Gastroesophageal sphincter (tissue), 4 donors: ENCODE measurements around the gene MAP4K4. TPM values are rescaled to one million over a fixed set of nuclear protein-coding genes. Genes with fewer than 3 reads are reported as not detected.

Source experiments
- ATAC-seq: fragments of 150-250 bp; one replicate; pipeline ENCODE4 v1.9.1; 2016; ENCODE audit warnings: mild to moderate bottlenecking, moderate library complexity
- H3K27ac ChIP-seq, 4 donors: fragments of 200-600 bp; sonication (generic) in 3 of 4; 1 replicate in 3 of 4; 2 replicates in 1 of 4; pipeline ENCODE4 v1.5.1; 2016 to 2019
- H3K27me3 ChIP-seq: fragments of 200-600 bp; sonication (generic); one replicate; pipeline ENCODE4 v1.5.1; 2019
- H3K36me3 ChIP-seq, 2 donors: fragments of 200-600 bp; sonication (generic); one replicate each; pipeline ENCODE4 v1.5.1; 2019; ENCODE audit warnings: control low read depth in 1 of 2
- H3K4me1 ChIP-seq, 3 donors: fragments of 200-600 bp; sonication (generic); 1 replicate in 2 of 3; 2 replicates in 1 of 3; pipeline ENCODE4 v1.5.1; 2016 to 2019; ENCODE audit warnings: control low read depth in 2 of 3
- H3K4me3 ChIP-seq, 2 donors: fragments of 200-600 bp; sonication (generic); one replicate each; pipeline ENCODE4 v1.5.1; 2019; ENCODE audit warnings: mild to moderate bottlenecking in 1 of 2, moderate library complexity in 1 of 2
- H3K9me3 ChIP-seq, 3 donors: fragments of 200-600 bp; sonication (generic); one replicate each; pipeline ENCODE4 v1.5.1; 2017 to 2019; ENCODE audit warnings: control low read depth in 2 of 3
- EP300 ChIP-seq: sonication (generic); formaldehyde crosslinking; IDR thresholded peaks from one replicate; pipeline ENCODE4 v1.6.1; 2017; ENCODE audit warnings: antibody characterized with exemption, mild to moderate bottlenecking
- POLR2A ChIP-seq, 2 donors: fragments of 450-650 bp; IDR thresholded peaks; one replicate each; pipeline ENCODE4 v1.6.1; 2017; ENCODE audit warnings: antibody characterized with exemption in 2 of 2, mild to moderate bottlenecking in 2 of 2, moderate library complexity in 1 of 2
- POLR2AphosphoS5 ChIP-seq: sonication (generic); formaldehyde crosslinking; IDR thresholded peaks from one replicate; pipeline ENCODE4 v1.6.1; 2017; ENCODE audit warnings: antibody characterized with exemption
- WGBS, 2 donors: methylation state at CpG; one replicate each; pipeline ENCODE4 v1.1.5; 2018; ENCODE audit warnings: low coverage in 1 of 2; 5-methylcytosine and 5-hydroxymethylcytosine counted together
- total RNA-seq, 4 donors: library from RNA; depleted of rRNA; stranded (reverse); fragments of >200 nt; gene quantifications; one replicate each; pipeline ENCODE4 v1.1.0, GENCODE V29; 2016
- TF ChIP-seq, protein P1 (sequence below), 4 experiments: fragments of 200-600 bp in 2 of 4; fragments of 450-650 bp in 2 of 4; sonication (generic) in 1 of 4; IDR thresholded peaks; one replicate each; pipeline ENCODE4 v1.5.1; 2017 to 2019; ENCODE audit warnings: antibody characterized with exemption in 4 of 4, mild to moderate bottlenecking in 2 of 4, moderate library complexity in 2 of 4

Gene MAP4K4
- total RNA-seq, 4 donors from 2014 or later, result 35.8 to 59.5 (median 48.9) TPM

DNA sequence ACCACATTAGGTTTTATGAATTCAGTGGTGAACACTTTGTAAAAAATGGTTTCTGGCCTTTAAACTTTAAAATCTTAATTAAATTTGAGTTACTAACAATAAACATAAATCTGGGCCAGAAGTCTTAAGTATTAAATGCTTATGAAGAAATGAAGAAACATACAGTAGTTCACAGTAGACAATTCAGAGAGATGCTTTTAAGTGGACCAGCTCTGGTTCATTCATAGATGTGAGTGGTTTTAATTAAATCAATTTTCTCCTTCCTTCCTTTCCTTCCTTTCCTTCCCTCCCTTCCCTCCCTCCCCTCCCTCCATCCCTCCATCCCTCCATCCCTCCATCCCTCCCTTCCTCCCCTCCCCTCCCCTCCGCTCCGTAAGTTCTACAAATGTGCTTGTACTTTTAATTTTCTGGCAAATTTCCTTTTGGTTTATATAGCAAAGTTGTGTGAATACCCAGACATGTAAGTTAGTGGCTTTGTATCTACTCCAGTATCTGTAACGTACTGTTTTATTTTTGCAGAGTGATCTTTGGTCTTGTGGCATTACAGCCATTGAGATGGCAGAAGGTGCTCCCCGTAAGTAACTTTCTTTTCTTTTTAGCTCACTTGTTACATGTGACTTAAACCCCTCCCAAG, 136.5 kb downstream of the MAP4K4 start:
- no peak overlapping the region for H3K27ac ChIP-seq
- no peak for TF ChIP-seq POLR2AphosphoS5
- TF ChIP-seq POLR2A (IDR thresholded peaks at IDR 0.05), result no peak
- no peak for TF ChIP-seq EP300
- TF ChIP-seq, protein P1, sequence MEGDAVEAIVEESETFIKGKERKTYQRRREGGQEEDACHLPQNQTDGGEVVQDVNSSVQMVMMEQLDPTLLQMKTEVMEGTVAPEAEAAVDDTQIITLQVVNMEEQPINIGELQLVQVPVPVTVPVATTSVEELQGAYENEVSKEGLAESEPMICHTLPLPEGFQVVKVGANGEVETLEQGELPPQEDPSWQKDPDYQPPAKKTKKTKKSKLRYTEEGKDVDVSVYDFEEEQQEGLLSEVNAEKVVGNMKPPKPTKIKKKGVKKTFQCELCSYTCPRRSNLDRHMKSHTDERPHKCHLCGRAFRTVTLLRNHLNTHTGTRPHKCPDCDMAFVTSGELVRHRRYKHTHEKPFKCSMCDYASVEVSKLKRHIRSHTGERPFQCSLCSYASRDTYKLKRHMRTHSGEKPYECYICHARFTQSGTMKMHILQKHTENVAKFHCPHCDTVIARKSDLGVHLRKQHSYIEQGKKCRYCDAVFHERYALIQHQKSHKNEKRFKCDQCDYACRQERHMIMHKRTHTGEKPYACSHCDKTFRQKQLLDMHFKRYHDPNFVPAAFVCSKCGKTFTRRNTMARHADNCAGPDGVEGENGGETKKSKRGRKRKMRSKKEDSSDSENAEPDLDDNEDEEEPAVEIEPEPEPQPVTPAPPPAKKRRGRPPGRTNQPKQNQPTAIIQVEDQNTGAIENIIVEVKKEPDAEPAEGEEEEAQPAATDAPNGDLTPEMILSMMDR (IDR thresholded peaks at IDR 0.05), result no peak
- peaks cover 0 to 69% of the 10 kb centered on the region in 2 donors for H3K36me3 ChIP-seq
- peaks cover 5 to 30% (median 6%) of the 10 kb centered on the region in 3 donors for H3K4me1 ChIP-seq
- no peaks in the 10 kb centered on the region for H3K27me3 ChIP-seq
- H3K9me3 ChIP-seq, result no peaks in the 10 kb centered on the region
- H3K4me3 ChIP-seq, result no peak overlapping the region
- 89% methylated on average over 4 of the region's 4 CpGs; no CpG with 5 or more reads in 1 of the 2 donors for WGBS, 2 donors
- ATAC-seq, result no peak

DNA sequence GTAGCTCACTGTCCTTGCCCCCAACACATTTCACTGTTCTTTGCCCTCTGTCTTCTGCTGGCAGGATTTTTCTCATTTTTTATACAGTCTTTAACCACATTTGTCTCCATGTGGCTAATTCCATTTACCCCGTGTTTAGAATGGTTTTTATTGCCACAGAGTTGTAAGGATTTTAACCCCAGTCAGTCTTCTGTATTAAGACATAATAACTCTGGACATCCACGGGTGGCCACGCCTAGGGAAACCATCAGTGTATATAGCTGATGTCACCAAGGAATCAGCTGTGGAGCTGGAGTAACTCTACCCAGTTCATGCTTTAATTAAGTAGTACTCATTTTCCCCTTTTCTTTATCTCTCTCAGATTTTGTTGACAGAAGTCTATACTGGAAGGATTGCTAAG, 139.8 kb downstream of the MAP4K4 start:
- no peak for TF ChIP-seq POLR2AphosphoS5
- TF ChIP-seq, protein P1 (IDR thresholded peaks at IDR 0.05), result no peak
- TF ChIP-seq EP300, result no peak
- no peak for TF ChIP-seq POLR2A (IDR thresholded peaks at IDR 0.05)
- Histone ChIP-seq H3K9me3 (no peaks in the 10 kb centered on the region), H3K4me1 (peaks cover 0 to 4% (median 0%) of the 10 kb centered on the region in 3 donors), H3K36me3 (peaks cover 0 to 87% of the 10 kb centered on the region in 2 donors), H3K4me3 (no peak overlapping the region), H3K27ac (no peak overlapping the region), H3K27me3 (no peaks in the 10 kb centered on the region)
- no peak for ATAC-seq
- 51 to 64% methylated on average over 3 of the region's 3 CpGs for WGBS, 2 donors

DNA sequence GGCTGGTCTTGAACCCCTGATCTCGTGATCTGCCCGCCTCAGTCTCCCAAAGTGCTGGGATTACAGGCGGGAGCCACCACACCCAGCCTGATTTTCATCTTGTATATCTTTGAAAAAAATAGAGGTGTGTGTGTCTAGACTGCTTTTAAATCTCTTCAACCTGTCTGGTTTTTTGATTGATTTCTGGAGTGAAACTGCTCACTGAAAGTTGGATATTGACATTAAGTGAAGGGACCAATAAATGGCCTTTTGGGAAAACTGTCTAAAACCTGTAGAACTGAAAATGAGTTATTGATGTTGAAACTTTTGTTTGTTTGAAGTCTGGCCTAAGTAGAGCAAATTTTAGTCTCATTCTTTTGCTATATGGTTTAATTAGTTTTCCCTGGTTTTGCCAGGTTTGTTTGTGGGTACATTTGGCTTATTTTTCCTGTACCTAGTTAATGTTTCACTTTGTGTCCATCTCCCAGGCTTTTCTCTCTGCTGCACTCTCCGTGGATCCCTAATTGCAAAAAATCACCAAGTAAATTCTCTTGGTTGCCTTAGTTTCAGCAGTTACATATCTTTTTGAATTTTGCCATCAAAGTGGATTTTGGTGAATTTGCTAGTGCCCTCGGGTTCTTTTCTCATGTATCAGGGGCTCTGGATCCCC, 144.3 kb downstream of the MAP4K4 start:
- Histone ChIP-seq H3K9me3 (no peaks in the 10 kb centered on the region), H3K27ac (no peak overlapping the region), H3K4me3 (no peak overlapping the region), H3K4me1 (peaks cover 9 to 27% (median 9%) of the 10 kb centered on the region in 3 donors), H3K36me3 (peaks cover 0 to 94% of the 10 kb centered on the region in 2 donors), H3K27me3 (no peaks in the 10 kb centered on the region)
- WGBS, 2 donors, result 98 to 100% methylated on average over 1 to 4 of the region's 5 CpGs
- TF ChIP-seq POLR2AphosphoS5 (no peak), EP300 (no peak), POLR2A (IDR thresholded peaks at IDR 0.05) (no peak)
- TF ChIP-seq, protein P1 (IDR thresholded peaks at IDR 0.05), result no peak
- no peak for ATAC-seq

DNA sequence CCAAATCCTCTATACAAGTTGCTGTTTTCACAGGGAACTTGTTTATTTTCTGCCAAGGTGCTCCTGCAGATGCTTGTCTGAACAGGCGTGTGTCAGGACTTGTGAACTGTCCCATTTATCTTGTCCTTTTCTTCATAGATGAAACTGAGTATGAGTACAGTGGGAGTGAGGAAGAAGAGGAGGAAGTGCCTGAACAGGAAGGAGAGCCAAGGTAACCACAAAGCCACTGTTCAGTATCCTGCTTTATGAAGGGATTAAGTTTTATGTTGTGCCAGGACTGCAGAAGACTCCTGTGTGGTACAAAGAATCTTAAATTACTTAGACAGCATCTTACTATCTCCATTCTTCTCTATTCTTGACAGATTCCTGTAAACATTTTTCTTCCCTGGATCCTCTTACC, 145.0 kb downstream of the MAP4K4 start:
- Histone ChIP-seq H3K9me3 (no peaks in the 10 kb centered on the region), H3K4me1 (peaks cover 9 to 27% (median 9%) of the 10 kb centered on the region in 3 donors), H3K36me3 (peaks cover 0 to 89% of the 10 kb centered on the region in 2 donors), H3K27me3 (no peaks in the 10 kb centered on the region), H3K4me3 (no peak overlapping the region), H3K27ac (no peak overlapping the region)
- 83 to 100% methylated on average over 1 of the region's 1 CpG for WGBS, 2 donors
- no peak for TF ChIP-seq POLR2A (IDR thresholded peaks at IDR 0.05)
- TF ChIP-seq EP300, result no peak
- no peak for TF ChIP-seq POLR2AphosphoS5
- TF ChIP-seq, protein P1 (IDR thresholded peaks at IDR 0.05), result no peak
- ATAC-seq, result no peak
